Ramos (cell line): ENCODE results near the gene SYK.
"Not testable (repeated sequence)": the region's sequence is repeated elsewhere in the genome, so short reads cannot be mapped to it uniquely, and the experiment has no call there.

Experiments used
- in situ Hi-C: fragments of 300-500 bp; cut with MboI; formaldehyde crosslinking; loops from one replicate; pipeline ENCODE4 v1.14.3; 2022; ENCODE audit warnings: low sequenced_read_pairs; ENCODE audit not compliant: unreplicated experiment

SYK gene

GRCh38 chr9:90801241-90801972 is at the start of gene SYK:
Gene SYK (plus strand): TSS chr9:90801819. CDS start chr9:90843899, 42,080 bp downstream.
- in situ Hi-C loops: loop anchor here (25.0 kb wide), 2 partner anchors 1489 to 1936 kb away; partner anchors contain the start of genes CKS2 and SECISBP2

GRCh38 chr9:90755514-90756371 is 45.9 kb upstream of the SYK start:
- in situ Hi-C loops: loop anchor here (10.0 kb wide), 1 partner anchor 611 kb away; no protein-coding TSS in a partner anchor

GRCh38 chr9:90760577-90760976 is 41.0 kb upstream of the SYK start:
- in situ Hi-C loops: not testable (repeated sequence)

GRCh38 chr9:90766731-90767130 is 34.9 kb upstream of the SYK start:
- in situ Hi-C loops: no loop called here

- in situ Hi-C loops: no loop called here
Observed at GRCh38 chr9:90767523-90768100, 34.0 kb upstream of the SYK start.

GRCh38 chr9:90770182-90770738 is 31.4 kb upstream of the SYK start:
- in situ Hi-C loops: loop anchor here (5.0 kb wide), 1 partner anchor 92 kb away; no protein-coding TSS in a partner anchor

GRCh38 chr9:90770927-90771326 is 30.7 kb upstream of the SYK start:
- in situ Hi-C loops: loop anchor here (5.0 kb wide), 1 partner anchor 91 kb away; no protein-coding TSS in a partner anchor

- in situ Hi-C loops: loop anchor here (5.0 kb wide), 1 partner anchor 90 kb away; no protein-coding TSS in a partner anchor
Observed at GRCh38 chr9:90772386-90772785, 29.2 kb upstream of the SYK start.

- in situ Hi-C loops: loop anchor here (5.0 kb wide), 1 partner anchor 89 kb away; no protein-coding TSS in a partner anchor
Observed at GRCh38 chr9:90773617-90774016, 28.0 kb upstream of the SYK start.

GRCh38 chr9:90774071-90774470 is 27.5 kb upstream of the SYK start:
- in situ Hi-C loops: loop anchor here (5.0 kb wide), 1 partner anchor 88 kb away; no protein-coding TSS in a partner anchor

- in situ Hi-C loops: loop anchor here (5.0 to 25.0 kb wide), 2 partner anchors 88 to 1337 kb away; no protein-coding TSS in a partner anchor
Observed at GRCh38 chr9:90774682-90775081, 26.9 kb upstream of the SYK start.

GRCh38 chr9:90775657-90776056 is 26.0 kb upstream of the SYK start:
- in situ Hi-C loops: loop anchor here (25.0 kb wide), 1 partner anchor 1338 kb away; no protein-coding TSS in a partner anchor

- in situ Hi-C loops: loop anchor here (25.0 kb wide), 1 partner anchor 1341 kb away; no protein-coding TSS in a partner anchor
Observed at GRCh38 chr9:90778746-90779145, 22.9 kb upstream of the SYK start.

GRCh38 chr9:90783552-90783951 is 18.1 kb upstream of the SYK start:
- in situ Hi-C loops: loop anchor here (25.0 kb wide), 1 partner anchor 1346 kb away; no protein-coding TSS in a partner anchor

GRCh38 chr9:90783964-90784363 is 17.7 kb upstream of the SYK start:
- in situ Hi-C loops: loop anchor here (25.0 kb wide), 1 partner anchor 1347 kb away; no protein-coding TSS in a partner anchor

- in situ Hi-C loops: loop anchor here (25.0 kb wide), 1 partner anchor 1351 kb away; no protein-coding TSS in a partner anchor
Observed at GRCh38 chr9:90787771-90788460, 13.7 kb upstream of the SYK start.

GRCh38 chr9:90788527-90788926 is 13.1 kb upstream of the SYK start:
- in situ Hi-C loops: loop anchor here (25.0 kb wide), 1 partner anchor 1351 kb away; no protein-coding TSS in a partner anchor

GRCh38 chr9:90789408-90789807 is 12.2 kb upstream of the SYK start:
- in situ Hi-C loops: loop anchor here (25.0 kb wide), 1 partner anchor 1352 kb away; no protein-coding TSS in a partner anchor

GRCh38 chr9:90789862-90790261 is 11.8 kb upstream of the SYK start:
- in situ Hi-C loops: loop anchor here (25.0 kb wide), 1 partner anchor 1353 kb away; no protein-coding TSS in a partner anchor
